ENCODE measurements around the gene CEACAM18. TPM values are rescaled to one million over a fixed set of nuclear protein-coding genes. Genes with fewer than 3 reads are reported as not detected.

Gene CEACAM18
- total RNA-seq, 1 donor from 2014 or later, result not detected

DNA sequence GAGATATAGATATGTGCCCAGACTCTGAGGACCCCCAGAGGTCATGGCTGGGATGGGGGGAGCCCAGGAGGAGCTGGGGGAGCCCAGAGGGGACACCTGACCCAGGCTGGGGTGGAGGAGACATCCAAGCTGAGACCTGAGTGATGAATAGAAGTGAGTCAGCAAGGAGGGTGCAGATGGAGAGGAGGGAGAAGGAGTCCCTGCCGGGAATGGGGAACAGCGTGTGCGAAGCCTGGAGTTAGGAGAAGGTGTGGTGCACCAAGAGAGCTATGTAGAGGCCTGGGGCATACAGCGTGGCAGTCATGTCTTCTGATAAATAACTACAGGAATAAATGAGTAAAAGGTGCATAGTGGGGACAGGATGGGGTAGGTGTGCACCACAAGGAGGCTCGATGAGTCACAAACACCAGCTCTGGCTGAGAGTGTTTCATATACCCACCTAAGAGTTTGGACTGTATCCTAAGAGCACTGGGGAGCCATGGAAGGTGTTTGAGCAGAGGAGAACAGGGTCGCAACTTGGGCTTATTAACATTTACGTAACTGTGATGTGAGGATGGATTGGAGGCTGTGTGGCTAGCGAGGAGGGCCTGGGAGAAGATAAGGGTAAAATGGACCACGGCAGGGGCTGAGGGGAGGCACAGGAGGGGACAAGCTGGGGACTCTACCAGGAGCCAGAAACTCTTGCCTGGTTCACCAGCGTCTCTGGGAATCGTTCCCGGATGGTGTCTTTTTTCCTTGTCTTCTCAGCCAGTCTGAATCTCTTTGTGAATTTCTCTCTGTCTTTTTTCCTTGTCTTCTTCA, 1.4 kb downstream of the CEACAM18 start:
- no peak for DNase-seq (ENCODE audit: low read depth)
- Histone ChIP-seq H3K27me3 (ENCODE audit: control insufficient read depth, insufficient read depth, low read length) (no peaks in the 10 kb centered on the region), H3K4me3 (ENCODE audit: low read depth, low read length) (no peak overlapping the region), H3K36me3 (ENCODE audit: control insufficient read depth, insufficient read depth, low read length) (no peaks in the 10 kb centered on the region)
- TF ChIP-seq, protein P1, sequence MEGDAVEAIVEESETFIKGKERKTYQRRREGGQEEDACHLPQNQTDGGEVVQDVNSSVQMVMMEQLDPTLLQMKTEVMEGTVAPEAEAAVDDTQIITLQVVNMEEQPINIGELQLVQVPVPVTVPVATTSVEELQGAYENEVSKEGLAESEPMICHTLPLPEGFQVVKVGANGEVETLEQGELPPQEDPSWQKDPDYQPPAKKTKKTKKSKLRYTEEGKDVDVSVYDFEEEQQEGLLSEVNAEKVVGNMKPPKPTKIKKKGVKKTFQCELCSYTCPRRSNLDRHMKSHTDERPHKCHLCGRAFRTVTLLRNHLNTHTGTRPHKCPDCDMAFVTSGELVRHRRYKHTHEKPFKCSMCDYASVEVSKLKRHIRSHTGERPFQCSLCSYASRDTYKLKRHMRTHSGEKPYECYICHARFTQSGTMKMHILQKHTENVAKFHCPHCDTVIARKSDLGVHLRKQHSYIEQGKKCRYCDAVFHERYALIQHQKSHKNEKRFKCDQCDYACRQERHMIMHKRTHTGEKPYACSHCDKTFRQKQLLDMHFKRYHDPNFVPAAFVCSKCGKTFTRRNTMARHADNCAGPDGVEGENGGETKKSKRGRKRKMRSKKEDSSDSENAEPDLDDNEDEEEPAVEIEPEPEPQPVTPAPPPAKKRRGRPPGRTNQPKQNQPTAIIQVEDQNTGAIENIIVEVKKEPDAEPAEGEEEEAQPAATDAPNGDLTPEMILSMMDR (IDR thresholded peaks at IDR 0.05; ENCODE audit: insufficient read depth, low read length, severe bottlenecking), result no peak
- FAIRE-seq, result peak; percentile 55

DNA sequence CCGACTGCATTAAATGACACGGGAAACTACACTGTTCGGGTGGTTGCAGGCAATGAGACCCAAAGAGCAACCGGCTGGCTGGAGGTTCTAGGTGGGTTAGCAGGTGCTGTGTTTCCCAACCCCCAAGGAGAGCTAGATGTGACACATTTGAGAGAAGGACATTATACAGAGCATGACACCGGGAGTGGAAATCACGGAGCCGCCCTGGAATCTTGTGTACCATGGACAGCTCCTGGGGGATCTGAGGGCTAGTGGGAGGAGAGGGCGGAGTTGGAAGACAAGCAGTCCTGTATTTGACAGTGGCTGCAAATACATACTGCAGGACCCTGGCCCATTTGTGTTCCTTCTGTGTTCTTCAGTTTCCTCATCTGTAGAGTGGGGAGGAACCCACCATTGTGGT, 2.3 kb downstream of the CEACAM18 start:
- DNase-seq (ENCODE audit: low read depth), result no peak
- TF ChIP-seq, protein P1 (IDR thresholded peaks at IDR 0.05; ENCODE audit: insufficient read depth, low read length, severe bottlenecking), result no peak
- no peak for FAIRE-seq

DNA sequence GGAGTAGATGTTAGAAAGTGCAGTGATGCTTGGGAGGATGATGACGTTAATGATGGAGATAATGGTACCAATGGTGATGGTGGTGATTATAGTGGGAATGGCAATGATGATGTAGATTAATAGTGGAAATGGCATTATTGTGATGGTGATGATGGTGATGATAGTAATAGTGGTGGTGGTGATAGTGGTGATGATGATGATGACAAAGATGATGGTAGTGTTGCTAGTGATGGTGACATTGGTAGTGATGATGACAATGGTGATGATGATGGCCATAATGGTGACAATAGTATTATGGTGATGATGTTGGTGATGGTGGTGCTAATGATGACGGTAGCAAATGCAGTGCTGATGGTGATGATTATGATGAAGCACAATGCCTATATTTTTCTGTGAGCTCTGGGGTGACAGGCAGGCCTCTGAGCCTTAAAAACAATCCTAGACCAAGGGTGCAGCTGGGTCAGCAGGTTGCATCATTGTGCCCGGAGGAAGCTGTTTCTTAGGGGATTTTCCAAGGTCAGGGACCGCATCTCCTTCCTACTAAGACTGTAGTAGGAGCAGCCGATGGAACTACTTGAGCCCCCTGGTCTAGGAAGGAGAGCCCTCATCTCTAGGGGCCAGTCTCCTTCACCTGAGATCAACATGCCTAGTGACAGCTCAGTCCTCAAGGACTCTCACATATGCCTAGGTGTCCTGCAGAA, 7.8 kb downstream of the CEACAM18 start:
- Histone ChIP-seq H3K4me3 (ENCODE audit: low read depth, low read length) (no peak overlapping the region), H3K27me3 (ENCODE audit: control insufficient read depth, insufficient read depth, low read length) (no peaks in the 10 kb centered on the region), H3K36me3 (ENCODE audit: control insufficient read depth, insufficient read depth, low read length) (no peaks in the 10 kb centered on the region)
- DNase-seq (ENCODE audit: low read depth) (no peak), FAIRE-seq (peak; percentile 18)
- TF ChIP-seq, protein P1 (IDR thresholded peaks at IDR 0.05; ENCODE audit: insufficient read depth, low read length, severe bottlenecking), result no peak

More for the DNA sequence above, 2.3 kb downstream of the CEACAM18 start:
- H3K4me3 ChIP-seq (ENCODE audit: low read depth, low read length), result no peak overlapping the region
- no peaks in the 10 kb centered on the region for H3K27me3 ChIP-seq (ENCODE audit: control insufficient read depth, insufficient read depth, low read length)
- no peaks in the 10 kb centered on the region for H3K36me3 ChIP-seq (ENCODE audit: control insufficient read depth, insufficient read depth, low read length)

DNA sequence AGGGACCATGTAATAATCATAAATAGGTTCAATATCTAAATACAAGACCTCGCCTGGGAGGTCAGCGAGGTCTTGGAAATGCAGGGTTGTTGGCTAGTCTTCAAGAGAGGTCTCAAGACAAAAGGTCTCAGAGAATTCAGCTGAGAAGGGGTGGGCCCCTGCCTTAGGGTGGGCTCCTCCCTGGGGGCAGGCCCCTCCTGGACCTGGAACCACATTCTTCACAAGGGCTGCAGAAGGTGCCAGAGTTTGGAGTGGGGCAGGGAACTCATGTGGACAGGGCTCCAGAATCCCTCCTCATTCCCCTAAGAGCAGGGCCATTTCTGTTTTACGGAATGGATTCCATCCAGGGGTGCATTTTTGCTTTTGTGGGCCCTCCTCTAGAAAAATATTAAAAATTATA, 10.2 kb downstream of the CEACAM18 start:
- Histone ChIP-seq H3K4me3 (ENCODE audit: low read depth, low read length) (no peak overlapping the region), H3K36me3 (ENCODE audit: control insufficient read depth, insufficient read depth, low read length) (no peaks in the 10 kb centered on the region), H3K27me3 (ENCODE audit: control insufficient read depth, insufficient read depth, low read length) (no peaks in the 10 kb centered on the region)
- FAIRE-seq (no peak), DNase-seq (ENCODE audit: low read depth) (no peak)
- TF ChIP-seq, protein P1 (IDR thresholded peaks at IDR 0.05; ENCODE audit: insufficient read depth, low read length, severe bottlenecking), result no peak

DNA sequence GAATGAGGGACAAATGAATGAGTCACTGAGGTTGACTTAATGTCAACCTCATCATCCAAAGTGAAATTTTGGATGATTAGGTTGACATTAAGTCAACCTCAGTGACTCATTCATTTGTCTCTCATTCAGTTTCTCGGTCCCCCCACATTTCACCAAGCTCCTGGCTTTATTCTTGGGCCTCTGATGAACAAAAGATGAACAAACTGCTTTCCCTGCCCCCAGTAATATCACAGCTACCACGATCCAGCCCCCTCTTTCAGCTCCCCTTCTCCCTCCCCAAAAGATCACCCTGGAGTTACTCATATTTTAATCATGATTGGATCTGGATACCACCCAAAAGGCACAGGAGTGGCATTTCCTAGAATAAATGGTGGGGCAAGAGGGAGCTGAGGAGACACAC, 10.8 kb downstream of the CEACAM18 start:
- FAIRE-seq, result no peak
- Histone ChIP-seq H3K4me3 (ENCODE audit: low read depth, low read length) (no peak overlapping the region), H3K36me3 (ENCODE audit: control insufficient read depth, insufficient read depth, low read length) (no peaks in the 10 kb centered on the region), H3K27me3 (ENCODE audit: control insufficient read depth, insufficient read depth, low read length) (no peaks in the 10 kb centered on the region)
- DNase-seq (ENCODE audit: low read depth), result no peak
- TF ChIP-seq, protein P1 (IDR thresholded peaks at IDR 0.05; ENCODE audit: insufficient read depth, low read length, severe bottlenecking), result no peak
